Suprapubic skin (tissue), 4 donors: ENCODE results near the gene RAPGEF4. TPM values are rescaled to one million over a fixed set of nuclear protein-coding genes. Genes with fewer than 3 reads are reported as not detected.

Source experiments
- DNase-seq, 2 donors: peaks; one replicate each; pipeline ENCODE4 v3.0.0-alpha.2; 2019; ENCODE audit warnings: low spot score in 2 of 2
- H3K27ac ChIP-seq: fragments of 200-600 bp; sonication (generic); one replicate; pipeline ENCODE4 v1.5.1; 2019
- H3K27me3 ChIP-seq: fragments of 200-600 bp; sonication (generic); one replicate; pipeline ENCODE4 v1.5.1; 2019
- H3K36me3 ChIP-seq: fragments of 200-600 bp; sonication (generic); one replicate; pipeline ENCODE4 v1.5.1; 2019
- H3K4me1 ChIP-seq: fragments of 200-600 bp; sonication (generic); one replicate; pipeline ENCODE4 v1.5.1; 2019
- H3K4me3 ChIP-seq: fragments of 200-600 bp; sonication (generic); one replicate; pipeline ENCODE4 v1.5.1; 2019; ENCODE audit warnings: mild to moderate bottlenecking
- H3K9me3 ChIP-seq: fragments of 200-600 bp; sonication (generic); one replicate; pipeline ENCODE4 v1.5.1; 2019
- CTCF ChIP-seq, 2 donors: fragments of 200-600 bp in 1 of 2; fragments of 450-650 bp in 1 of 2; sonication (generic) in 1 of 2; IDR thresholded peaks; one replicate each; pipeline ENCODE4 v1.5.1; 2016 to 2019; ENCODE audit warnings: antibody characterized with exemption in 2 of 2, mild to moderate bottlenecking in 1 of 2, moderate library complexity in 1 of 2
- EP300 ChIP-seq: sonication (generic); formaldehyde crosslinking; IDR thresholded peaks from one replicate; pipeline ENCODE4 v1.6.1; 2017; ENCODE audit warnings: antibody characterized with exemption
- POLR2A ChIP-seq, 2 donors: fragments of 450-650 bp; IDR thresholded peaks; one replicate each; pipeline ENCODE4 v1.6.1; 2017; ENCODE audit warnings: antibody characterized with exemption in 2 of 2, mild to moderate bottlenecking in 2 of 2, moderate library complexity in 2 of 2
- POLR2AphosphoS5 ChIP-seq, 3 donors: sonication (generic); formaldehyde crosslinking; IDR thresholded peaks; one replicate each; pipeline ENCODE4 v1.6.1; 2017; ENCODE audit warnings: antibody characterized with exemption in 3 of 3
- WGBS: methylation state at CpG from one replicate; pipeline ENCODE4 v1.1.5; 2018; 5-methylcytosine and 5-hydroxymethylcytosine counted together
- total RNA-seq, 4 donors: library from RNA; depleted of rRNA; stranded (reverse); fragments of >200 nt; gene quantifications; one replicate each; pipeline ENCODE4 v1.1.0, GENCODE V29; 2016

Gene RAPGEF4
- total RNA-seq, 4 donors from 2014 or later, result 19.9 to 49.5 (median 27.5) TPM

GRCh38 chr2:172924097-172924660 lies 188.5 kb downstream of the RAPGEF4 start:
- Histone ChIP-seq H3K4me1 (peaks cover 19% of the 10 kb centered on the region), H3K36me3 (no peaks in the 10 kb centered on the region), H3K27me3 (no peaks in the 10 kb centered on the region), H3K4me3 (no peak overlapping the region), H3K9me3 (no peaks in the 10 kb centered on the region), H3K27ac (no peak overlapping the region)
- no peak for DNase-seq
- over 99% methylated on average over 4 of the region's 4 CpGs for WGBS
- TF ChIP-seq POLR2A (IDR thresholded peaks at IDR 0.05) (no peak), EP300 (no peak)

GRCh38 chr2:172925600-172925999 lies 190.0 kb downstream of the RAPGEF4 start:
- no peaks in the 10 kb centered on the region for H3K9me3 ChIP-seq
- H3K36me3 ChIP-seq, result no peaks in the 10 kb centered on the region
- no peak overlapping the region for H3K4me3 ChIP-seq
- DNase-seq, result no peak
- WGBS, result 100% methylated on average over 2 of the region's 2 CpGs
- H3K27ac ChIP-seq, result no peak overlapping the region
- H3K27me3 ChIP-seq, result no peaks in the 10 kb centered on the region
- peaks cover 29% of the 10 kb centered on the region for H3K4me1 ChIP-seq
- TF ChIP-seq POLR2AphosphoS5 (IDR thresholded peaks at IDR 0.05) (no peak), CTCF (IDR thresholded peaks at IDR 0.05) (no peak), POLR2A (IDR thresholded peaks at IDR 0.05) (no peak), EP300 (no peak)

GRCh38 chr2:172926785-172927640 lies 191.4 kb downstream of the RAPGEF4 start:
- Histone ChIP-seq H3K4me1 (peaks cover 36% of the 10 kb centered on the region), H3K36me3 (no peaks in the 10 kb centered on the region), H3K27me3 (no peaks in the 10 kb centered on the region), H3K27ac (peak overlapping the region; percentile 53), H3K9me3 (no peaks in the 10 kb centered on the region), H3K4me3 (no peak overlapping the region)
- 87% methylated on average over 7 of the region's 7 CpGs for WGBS
- DNase-seq, result no peak
- TF ChIP-seq EP300, result no peak
- TF ChIP-seq CTCF (IDR thresholded peaks at IDR 0.05), result no peak
- no peak for TF ChIP-seq POLR2A (IDR thresholded peaks at IDR 0.05)
- no peak for TF ChIP-seq POLR2AphosphoS5 (IDR thresholded peaks at IDR 0.05)

- no peaks in the 10 kb centered on the region for H3K36me3 ChIP-seq
- no peaks in the 10 kb centered on the region for H3K27me3 ChIP-seq
- H3K4me3 ChIP-seq, result no peak overlapping the region
- H3K4me1 ChIP-seq, result peaks cover 37% of the 10 kb centered on the region
- no peak for TF ChIP-seq EP300
- no peak for TF ChIP-seq CTCF (IDR thresholded peaks at IDR 0.05)
- no peak for TF ChIP-seq POLR2AphosphoS5 (IDR thresholded peaks at IDR 0.05)
- TF ChIP-seq POLR2A (IDR thresholded peaks at IDR 0.05), result no peak
- 31% methylated on average over 8 of the region's 8 CpGs for WGBS
- H3K9me3 ChIP-seq, result no peaks in the 10 kb centered on the region
- H3K27ac ChIP-seq, result peak overlapping the region; percentile 53
- DNase-seq, result no peak
Measured at GRCh38 chr2:172927641-172928357, 192.2 kb downstream of the RAPGEF4 start.

- peaks cover 37% of the 10 kb centered on the region for H3K4me1 ChIP-seq
- H3K27ac ChIP-seq, result no peak overlapping the region
- H3K9me3 ChIP-seq, result no peaks in the 10 kb centered on the region
- DNase-seq, result no peak
- 61% methylated on average over 2 of the region's 2 CpGs for WGBS
- no peak for TF ChIP-seq POLR2AphosphoS5 (IDR thresholded peaks at IDR 0.05)
- no peak for TF ChIP-seq POLR2A (IDR thresholded peaks at IDR 0.05)
- TF ChIP-seq EP300, result no peak
- no peak for TF ChIP-seq CTCF (IDR thresholded peaks at IDR 0.05)
- no peaks in the 10 kb centered on the region for H3K27me3 ChIP-seq
- H3K4me3 ChIP-seq, result no peak overlapping the region
- H3K36me3 ChIP-seq, result no peaks in the 10 kb centered on the region
Measured at GRCh38 chr2:172928756-172929155, 193.1 kb downstream of the RAPGEF4 start.
